HepG2 (cell line): ENCODE data around the gene ALB. TPM values are rescaled to one million over a fixed set of nuclear protein-coding genes. Genes with fewer than 3 reads are reported as not detected.

Experiments used
- BCL3 ChIP-seq: sonication (generic); formaldehyde crosslinking; IDR thresholded peaks from 2 replicates; pipeline ENCODE4 v1.5.1; 2020; ENCODE audit warnings: mild to moderate bottlenecking, missing genetic modification reagents, moderate library complexity
- GRHL1 ChIP-seq: sonication (generic); formaldehyde crosslinking; conservative IDR thresholded peaks from 2 replicates; pipeline ENCODE4 v1.8.0; 2022; ENCODE audit warnings: missing genetic modification reagents
- KAT2B ChIP-seq: fragments of 150-350 bp; IDR thresholded peaks from 2 replicates; pipeline ENCODE4 v1.6.1; 2014; ENCODE audit warnings: low read depth, low read length, borderline replicate concordance
- MAFG ChIP-seq: sonication (generic); formaldehyde crosslinking; IDR thresholded peaks from 2 replicates; pipeline ENCODE4 v1.5.1; 2020; ENCODE audit warnings: mild to moderate bottlenecking, missing genetic modification reagents
- MBD4 ChIP-seq: IDR thresholded peaks from 2 replicates; pipeline ENCODE4 v1.6.1; 2012; ENCODE audit warnings: low read length, inconsistent platforms, borderline replicate concordance
- NCOA5 ChIP-seq: sonication (generic); formaldehyde crosslinking; IDR thresholded peaks from 2 replicates; pipeline ENCODE4 v1.4.0; 2020; ENCODE audit warnings: missing genetic modification reagents
- NFRKB ChIP-seq: fragments of 450-650 bp; IDR thresholded peaks from 2 replicates; pipeline ENCODE4 v1.6.1; 2017
- NONO ChIP-seq, 2 experiments: fragments of 450-650 bp in 1 of 2; sonication (generic) in 1 of 2; formaldehyde crosslinking in 1 of 2; IDR thresholded peaks in 1 of 2; conservative IDR thresholded peaks in 1 of 2; 2 replicates each; pipeline versions ENCODE4 v1.6.1 to v1.8.0; 2017 to 2022; ENCODE audit warnings: mild to moderate bottlenecking in 1 of 2, missing genetic modification reagents in 1 of 2, moderate library complexity in 1 of 2
- NR2F6 ChIP-seq, 2 experiments: IDR thresholded peaks; 2 replicates each; pipeline ENCODE4 v1.6.1; 2016; ENCODE audit warnings: antibody characterized with exemption in 1 of 2, mild to moderate bottlenecking in 1 of 2
- PAWR ChIP-seq: sonication (generic); formaldehyde crosslinking; IDR thresholded peaks from 2 replicates; pipeline ENCODE4 v1.4.0; 2020; ENCODE audit warnings: missing genetic modification reagents, mild to moderate bottlenecking, borderline replicate concordance
- PITX1 ChIP-seq: sonication (generic); formaldehyde crosslinking; IDR thresholded peaks from 2 replicates; pipeline ENCODE4 v1.5.1; 2020; ENCODE audit warnings: mild to moderate bottlenecking, missing genetic modification reagents
- POGZ ChIP-seq: sonication (generic); formaldehyde crosslinking; IDR thresholded peaks from 2 replicates; pipeline ENCODE4 v1.4.0; 2020; ENCODE audit warnings: mild to moderate bottlenecking, missing genetic modification reagents
- POLR2A ChIP-seq, 2 experiments: IDR thresholded peaks; 2 replicates each; pipeline ENCODE4 v1.6.1; 2011; ENCODE audit warnings: low read depth in 2 of 2, low read length in 2 of 2, mild to moderate bottlenecking in 1 of 2, moderate library complexity in 1 of 2; ENCODE audit not compliant: insufficient read depth in 1 of 2
- RAD51 ChIP-seq: fragments of 450-650 bp; IDR thresholded peaks from 2 replicates; pipeline ENCODE4 v1.6.1; 2016; ENCODE audit warnings: borderline replicate concordance
- RFX5 ChIP-seq: IDR thresholded peaks from 2 replicates; pipeline ENCODE4 v1.6.1; 2011; ENCODE audit warnings: low read depth, low read length, improper control_type of control experiment
- RFXANK ChIP-seq: IDR thresholded peaks from 2 replicates; pipeline ENCODE4 v1.6.1; 2016
- SP1 ChIP-seq, 2 experiments: fragments of 450-650 bp in 1 of 2; sonication (generic) in 1 of 2; formaldehyde crosslinking in 1 of 2; IDR thresholded peaks; 2 replicates each; pipeline versions ENCODE4 v1.4.0 to v1.6.1; 2016 to 2020; ENCODE audit warnings: missing genetic modification reagents in 1 of 2
- ZBTB1 ChIP-seq: sonication (generic); formaldehyde crosslinking; IDR thresholded peaks from 2 replicates; pipeline ENCODE4 v1.4.0; 2020; ENCODE audit warnings: missing genetic modification reagents, borderline replicate concordance
- ZFP90 ChIP-seq: sonication (generic); formaldehyde crosslinking; IDR thresholded peaks from 2 replicates; pipeline ENCODE4 v1.8.0; 2022; ENCODE audit warnings: missing genetic modification reagents, mild to moderate bottlenecking, inconsistent platforms, borderline replicate concordance
- ZNF180 ChIP-seq: sonication (generic); formaldehyde crosslinking; IDR thresholded peaks from 2 replicates; pipeline ENCODE4 v1.4.0; 2020; ENCODE audit warnings: low read depth, missing genetic modification reagents, borderline replicate concordance
- ZNF484 ChIP-seq: sonication (generic); formaldehyde crosslinking; IDR thresholded peaks from 2 replicates; pipeline ENCODE4 v1.5.1; 2020; ENCODE audit warnings: mild to moderate bottlenecking, low read depth, missing genetic modification reagents, borderline replicate concordance
- ZNF672 ChIP-seq: sonication (generic); formaldehyde crosslinking; IDR thresholded peaks from 2 replicates; pipeline ENCODE4 v1.8.1; 2022; ENCODE audit warnings: missing genetic modification reagents
- ZNF792 ChIP-seq: IDR thresholded peaks from 2 replicates; pipeline ENCODE4 v1.6.1; 2016
- ZNF839 ChIP-seq: sonication (generic); formaldehyde crosslinking; IDR thresholded peaks from 2 replicates; pipeline ENCODE4 v1.4.0; 2020; ENCODE audit warnings: missing genetic modification reagents, mild to moderate bottlenecking, borderline replicate concordance
- ZSCAN21 ChIP-seq: sonication (generic); formaldehyde crosslinking; IDR thresholded peaks from 2 replicates; pipeline ENCODE4 v1.8.0; 2022; ENCODE audit warnings: mild to moderate bottlenecking, missing genetic modification reagents, moderate library complexity, borderline replicate concordance
- polyA plus RNA-seq, 8 experiments: library from polyadenylated mRNA; depleted of rRNA in 3 of 8; stranded (reverse) in 7 of 8; unstranded in 1 of 8; fragments of >200 nt; fragmentation: Illumina TruSeq in 4 of 8; extraction: Trizol in 4 of 8; gene quantifications; 2 replicates each; pipeline versions ENCODE4 v1.2.1 to v1.2.3, GENCODE V29; 2011 to 2016; ENCODE audit warnings: low read depth in 4 of 8, missing spikeins in 1 of 8, mixed read lengths in 1 of 8; ENCODE audit not compliant: insufficient read depth in 1 of 8
- total RNA-seq, 5 experiments: library from RNA; depleted of rRNA; stranded (reverse); fragments of >200 nt; fragmentation: Illumina TruSeq; extraction: Trizol; gene quantifications; 2 replicates each; pipeline ENCODE4 v1.2.3, GENCODE V29; 2016; ENCODE audit warnings: low read depth in 1 of 5
- TF ChIP-seq, protein P1 (sequence below): sonication (generic); formaldehyde crosslinking; IDR thresholded peaks from 2 replicates; pipeline ENCODE4 v1.5.1; 2020; ENCODE audit warnings: missing genetic modification reagents, mild to moderate bottlenecking, borderline replicate concordance
- TF ChIP-seq, protein P2 (sequence below): sonication (generic); formaldehyde crosslinking; IDR thresholded peaks from 2 replicates; pipeline ENCODE4 v1.4.0; 2020; ENCODE audit warnings: missing genetic modification reagents

The ALB gene
- total and polyA plus RNA-seq, 2 of the 13 experiments (the other 11 are each of a cell fraction or from before 2014, with no cell fraction given) = 22,259 to 22,625 TPM

GRCh38 chr4:73434311-73434710 is 30.2 kb downstream of the ALB start (continued):
- no peak for TF ChIP-seq NONO (IDR thresholded peaks at IDR 0.05)
- no peak for TF ChIP-seq NONO (CRISPR knock-in tag; conservative IDR thresholded peaks at IDR 0.05)
- TF ChIP-seq NR2F6 (IDR thresholded peaks at IDR 0.05) = no peak
- 0 out of 2 replicates have a peak, but pooled peaks have one; percentile 9 for TF ChIP-seq NR2F6 (CRISPR knock-in tag; IDR thresholded peaks at IDR 0.05)
- no peak for TF ChIP-seq ZNF484 (CRISPR knock-in tag)
- no peak for TF ChIP-seq ZBTB1 (CRISPR knock-in tag)
- TF ChIP-seq PITX1 (CRISPR knock-in tag) = no peak
- TF ChIP-seq SP1 (IDR thresholded peaks at IDR 0.05) = no peak
- TF ChIP-seq SP1 (CRISPR knock-in tag; IDR thresholded peaks at IDR 0.05) = no peak
- no peak for TF ChIP-seq NCOA5 (CRISPR knock-in tag)
- no peak for TF ChIP-seq KAT2B
- no peak for TF ChIP-seq RFXANK (CRISPR knock-in tag)
- no peak for TF ChIP-seq POLR2A (IDR thresholded peaks at IDR 0.05; ENCODE audit: insufficient read depth in 1 of 2, low read depth in 2 of 2, low read length in 2 of 2)
- TF ChIP-seq ZNF839 = no peak
- TF ChIP-seq ZFP90 (CRISPR knock-in tag) = no peak
- no peak for TF ChIP-seq ZNF180 (CRISPR knock-in tag)
- TF ChIP-seq MAFG (CRISPR knock-in tag) = no peak
- TF ChIP-seq GRHL1 (CRISPR knock-in tag) = no peak
- TF ChIP-seq, protein P1, sequence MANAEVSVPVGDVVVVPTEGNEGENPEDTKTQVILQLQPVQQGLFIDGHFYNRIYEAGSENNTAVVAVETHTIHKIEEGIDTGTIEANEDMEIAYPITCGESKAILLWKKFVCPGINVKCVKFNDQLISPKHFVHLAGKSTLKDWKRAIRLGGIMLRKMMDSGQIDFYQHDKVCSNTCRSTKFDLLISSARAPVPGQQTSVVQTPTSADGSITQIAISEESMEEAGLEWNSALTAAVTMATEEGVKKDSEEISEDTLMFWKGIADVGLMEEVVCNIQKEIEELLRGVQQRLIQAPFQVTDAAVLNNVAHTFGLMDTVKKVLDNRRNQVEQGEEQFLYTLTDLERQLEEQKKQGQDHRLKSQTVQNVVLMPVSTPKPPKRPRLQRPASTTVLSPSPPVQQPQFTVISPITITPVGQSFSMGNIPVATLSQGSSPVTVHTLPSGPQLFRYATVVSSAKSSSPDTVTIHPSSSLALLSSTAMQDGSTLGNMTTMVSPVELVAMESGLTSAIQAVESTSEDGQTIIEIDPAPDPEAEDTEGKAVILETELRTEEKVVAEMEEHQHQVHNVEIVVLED = no peak
- TF ChIP-seq RAD51 = no peak
- no peak for TF ChIP-seq ZNF672
- no peak for TF ChIP-seq PAWR (CRISPR knock-in tag)
- TF ChIP-seq BCL3 (CRISPR knock-in tag) = no peak
- TF ChIP-seq, protein P2, sequence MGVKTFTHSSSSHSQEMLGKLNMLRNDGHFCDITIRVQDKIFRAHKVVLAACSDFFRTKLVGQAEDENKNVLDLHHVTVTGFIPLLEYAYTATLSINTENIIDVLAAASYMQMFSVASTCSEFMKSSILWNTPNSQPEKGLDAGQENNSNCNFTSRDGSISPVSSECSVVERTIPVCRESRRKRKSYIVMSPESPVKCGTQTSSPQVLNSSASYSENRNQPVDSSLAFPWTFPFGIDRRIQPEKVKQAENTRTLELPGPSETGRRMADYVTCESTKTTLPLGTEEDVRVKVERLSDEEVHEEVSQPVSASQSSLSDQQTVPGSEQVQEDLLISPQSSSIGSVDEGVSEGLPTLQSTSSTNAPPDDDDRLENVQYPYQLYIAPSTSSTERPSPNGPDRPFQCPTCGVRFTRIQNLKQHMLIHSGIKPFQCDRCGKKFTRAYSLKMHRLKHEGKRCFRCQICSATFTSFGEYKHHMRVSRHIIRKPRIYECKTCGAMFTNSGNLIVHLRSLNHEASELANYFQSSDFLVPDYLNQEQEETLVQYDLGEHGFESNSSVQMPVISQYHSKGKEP = no peak
- 0 out of 2 replicates have a peak, but pooled peaks have one; percentile 41 for TF ChIP-seq POGZ (CRISPR knock-in tag)
- TF ChIP-seq NFRKB = no peak
- TF ChIP-seq RFX5 = no peak
- no peak for TF ChIP-seq ZSCAN21 (CRISPR knock-in tag)
- TF ChIP-seq MBD4 = peak; percentile 38; the same call in 1 of the 2 replicates
- no peak for TF ChIP-seq ZNF792
